SU-DHL-6 (cell line): ENCODE measurements around the gene TNIK.
A peak's percentile ranks its signal among the peaks of the same experiment; 100 is the strongest.

Experiments used
- CTCF ChIP-seq: fragments of 200-600 bp; sonication (generic); IDR thresholded peaks from one replicate; pipeline ENCODE4 v1.5.1; 2017; ENCODE audit warnings: antibody characterized with exemption, mild to moderate bottlenecking, low read length, moderate library complexity; ENCODE audit not compliant: insufficient read depth, poor library complexity, severe bottlenecking
- EZH2phosphoT487 ChIP-seq: fragments of 200-600 bp; sonication (generic), shearing (Covaris generic); conservative IDR thresholded peaks from 2 replicates; pipeline ENCODE4 v1.6.1; 2018; ENCODE audit warnings: mild to moderate bottlenecking, antibody characterized with exemption, low read length, moderate library complexity, mixed read lengths

GRCh38 chr3:171049861-171050444 is 410.3 kb downstream of the TNIK start:
- TF ChIP-seq CTCF: peak; percentile 24
- no peak for TF ChIP-seq EZH2phosphoT487
